HL-60 (cell line): ENCODE data around the gene ANO10.
A peak's percentile ranks its signal among the peaks of the same experiment; 100 is the strongest.

Experiments
- DNase-seq, 2 experiments: peaks; one replicate each; pipeline ENCODE4 v3.0.0-alpha.2; 2010 to 2020; ENCODE audit warnings: low read depth in 1 of 2, low spot score in 1 of 2
- H3K27ac ChIP-seq: fragments of 250-450 bp; sonication (Bioruptor Pico); replicated peaks from 2 replicates; pipeline ENCODE4 v1.5.1; 2020; ENCODE audit warnings: mild to moderate bottlenecking, moderate library complexity
- H3K27me3 ChIP-seq: fragments of 250-450 bp; sonication (Bioruptor Pico); 2 replicates; pipeline ENCODE4 v1.5.1; 2021; ENCODE audit warnings: mild to moderate bottlenecking, moderate library complexity; ENCODE audit not compliant: insufficient read depth, poor library complexity, severe bottlenecking
- H3K4me3 ChIP-seq: replicated peaks from 2 replicates; pipeline ENCODE4 v1.5.1; 2011; ENCODE audit warnings: mild to moderate bottlenecking, control low read depth, low read length; ENCODE audit not compliant: insufficient read depth
- CTCF ChIP-seq: IDR thresholded peaks from one replicate; pipeline ENCODE4 v1.5.1; 2011; ENCODE audit warnings: low read length, control low read depth, inconsistent platforms; ENCODE audit not compliant: insufficient read depth
- GABPA ChIP-seq: IDR thresholded peaks from 2 replicates; pipeline ENCODE4 v1.6.1; 2012; ENCODE audit warnings: low read depth
- POLR2AphosphoS5 ChIP-seq: IDR thresholded peaks from 2 replicates; pipeline ENCODE4 v1.6.1; 2012; ENCODE audit warnings: low read depth
- REST ChIP-seq: IDR thresholded peaks from 2 replicates; pipeline ENCODE4 v1.6.1; 2012; ENCODE audit warnings: low read depth; ENCODE audit not compliant: insufficient replicate concordance
- SPI1 ChIP-seq: IDR thresholded peaks from 2 replicates; pipeline ENCODE4 v1.6.1; 2012; ENCODE audit warnings: low read depth, mild to moderate bottlenecking, borderline replicate concordance

Gene ANO10

GRCh38 chr3:43370293-43370980 lies 251.4 kb downstream of the ANO10 start:
- TF ChIP-seq GABPA (no peak), CTCF (no peak), REST (no peak), SPI1 (no peak), POLR2AphosphoS5 (no peak)
- DNase-seq, result no peak
- Histone ChIP-seq H3K27me3 (no peaks in the 10 kb centered on the region), H3K4me3 (no peak overlapping the region), H3K27ac (no peak overlapping the region)

- TF ChIP-seq POLR2AphosphoS5 (0 out of 2 replicates have a peak, but pooled peaks have one; percentile 23), REST (no peak), SPI1 (peak; percentile 97), CTCF (no peak), GABPA (no peak)
- Histone ChIP-seq H3K27ac (no peak overlapping the region), H3K4me3 (no peak overlapping the region), H3K27me3 (no peaks in the 10 kb centered on the region)
- peak; percentile 31 to 76 for DNase-seq
These were observed 252.2 kb downstream of the ANO10 start for GRCh38 chr3:43369404-43370292.

GRCh38 chr3:43366885-43367284 lies 254.9 kb downstream of the ANO10 start:
- Histone ChIP-seq H3K4me3 (no peak overlapping the region), H3K27ac (no peak overlapping the region), H3K27me3 (no peaks in the 10 kb centered on the region)
- TF ChIP-seq GABPA (no peak), REST (no peak), POLR2AphosphoS5 (no peak), CTCF (no peak), SPI1 (no peak)
- no peak for DNase-seq
